Left lung (tissue), 10 donors: Measurements from ENCODE around the gene FGGY. TPM values are rescaled to one million over a fixed set of nuclear protein-coding genes. Genes with fewer than 3 reads are reported as not detected.
"Not testable (repeated sequence)": the region's sequence is repeated elsewhere in the genome, so short reads cannot be mapped to it uniquely, and the experiment has no call there.

Experiments
- ATAC-seq: fragments of 200-7000 bp; cut with Tn5 transposase; one replicate; pipeline ENCODE4 v1.9.1; 2020; ENCODE audit warnings: moderate library complexity
- DNase-seq, 4 donors: peaks; one replicate each; pipeline ENCODE4 v3.0.0-alpha.2; 2013 to 2020
- H3K27ac ChIP-seq, 2 donors: fragments of 200-600 bp; sonication (generic) in 1 of 2; one replicate each; pipeline versions ENCODE4 v1.5.0 to v1.8.0; 2020 to 2021
- H3K27me3 ChIP-seq, 2 donors: fragments of 200-600 bp; sonication (generic) in 1 of 2; one replicate each; pipeline versions ENCODE4 v1.5.0 to v1.8.0; 2020 to 2021
- H3K36me3 ChIP-seq, 2 donors: fragments of 200-600 bp; sonication (generic) in 1 of 2; one replicate each; pipeline versions ENCODE4 v1.5.0 to v1.8.0; 2020 to 2021
- H3K4me1 ChIP-seq, 2 donors: fragments of 200-600 bp; one replicate each; pipeline ENCODE4 v1.8.0; 2021
- H3K4me3 ChIP-seq, 2 donors: fragments of 200-600 bp; sonication (generic) in 1 of 2; one replicate each; pipeline versions ENCODE4 v1.5.0 to v1.8.0; 2020 to 2021; ENCODE audit warnings: mild to moderate bottlenecking in 1 of 2
- H3K9me3 ChIP-seq, 2 donors: fragments of 200-600 bp; sonication (generic) in 1 of 2; one replicate each; pipeline versions ENCODE4 v1.5.0 to v1.8.0; 2020 to 2021
- CTCF ChIP-seq, 2 donors: fragments of 200-600 bp; sonication (generic) in 1 of 2; IDR thresholded peaks; one replicate each; pipeline versions ENCODE4 v1.5.0 to v1.8.0; 2021; ENCODE audit warnings: antibody characterized with exemption in 2 of 2
- intact Hi-C, 2 donors: fragments of 100-400 bp; cut with DNase I; formaldehyde crosslinking; loops; one replicate each; pipeline versions ENCODE4 v1.11.2 to v1.14.2; 2022
- polyA plus RNA-seq, 6 donors: library from polyadenylated mRNA; unstranded; fragments of 120-200 nt; gene quantifications; one replicate each; pipeline ENCODE4 v1.2.1, GENCODE V29; 2013; ENCODE audit not compliant: insufficient read length in 6 of 6
- total RNA-seq, 2 donors: library from RNA; stranded (reverse); fragmentation: NEBNext Ultra II Directional; extraction: Animal tissue kit (Norgen Biotek cat#: 25700); gene quantifications; one replicate each; pipeline ENCODE4 v1.2.1, GENCODE V29; 2021
- donor health status: DM: no; HTN: yes; CAD: no.
- donor health status: DM: no; HTN: no; CAD: no.

FGGY gene
- total and polyA plus RNA-seq, 8 donors: 13.5 to 22.7 (median 18.4) TPM

DNA sequence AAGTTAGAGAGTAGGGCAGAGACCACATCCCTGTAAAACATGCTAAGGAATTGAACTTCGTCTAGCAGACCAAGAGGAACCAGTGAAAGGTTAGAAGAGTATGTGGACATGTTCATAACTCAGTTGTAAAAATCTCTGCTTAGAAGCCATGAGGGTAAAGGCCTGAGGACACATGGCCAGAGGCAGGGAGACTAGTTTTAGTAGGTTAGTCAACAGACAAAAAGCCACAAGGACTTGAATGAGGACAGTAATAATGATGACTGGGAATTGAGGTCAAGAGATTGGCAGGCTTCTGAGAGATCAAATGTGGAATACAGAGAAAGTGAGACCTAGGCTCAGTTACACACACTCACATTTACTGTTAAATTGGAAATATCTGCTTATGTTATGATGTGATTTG, 312.4 kb downstream of the FGGY start:
- no peaks in the 10 kb centered on the region for H3K27me3 ChIP-seq
- H3K36me3 ChIP-seq: no peaks in the 10 kb centered on the region
- no peak overlapping the region for H3K4me3 ChIP-seq
- no peaks in the 10 kb centered on the region for H3K9me3 ChIP-seq
- H3K27ac ChIP-seq: no peak overlapping the region
- no peak for DNase-seq
- TF ChIP-seq CTCF (IDR thresholded peaks at IDR 0.05): no peak
- H3K4me1 ChIP-seq: no peaks in the 10 kb centered on the region
- no peak for ATAC-seq
- intact Hi-C loops: no loop called here

GRCh38 chr1:59610499-59610898, 313.6 kb downstream of the FGGY start:
- H3K27ac ChIP-seq, intact Hi-C loops, H3K27me3 ChIP-seq, H3K4me1 ChIP-seq, ATAC-seq, H3K4me3 ChIP-seq, DNase-seq, H3K36me3 ChIP-seq, H3K9me3 ChIP-seq: not testable (repeated sequence)

- no peak overlapping the region for H3K27ac ChIP-seq
- intact Hi-C loops: no loop called here
- H3K27me3 ChIP-seq: no peaks in the 10 kb centered on the region
- no peak for DNase-seq
- TF ChIP-seq CTCF (IDR thresholded peaks at IDR 0.05): no peak
- H3K4me1 ChIP-seq: no peaks in the 10 kb centered on the region
- H3K9me3 ChIP-seq: no peaks in the 10 kb centered on the region
- H3K4me3 ChIP-seq: no peak overlapping the region
- H3K36me3 ChIP-seq: no peaks in the 10 kb centered on the region
- no peak for ATAC-seq
Measured at GRCh38 chr1:59617434-59617833, 320.5 kb downstream of the FGGY start.

GRCh38 chr1:59619557-59619956, 322.7 kb downstream of the FGGY start:
- Histone ChIP-seq H3K4me1 (no peaks in the 10 kb centered on the region), H3K36me3 (no peaks in the 10 kb centered on the region), H3K4me3 (no peak overlapping the region), H3K9me3 (no peaks in the 10 kb centered on the region), H3K27me3 (no peaks in the 10 kb centered on the region), H3K27ac (no peak overlapping the region)
- intact Hi-C loops: no loop called here
- ATAC-seq: no peak
- no peak for TF ChIP-seq CTCF (IDR thresholded peaks at IDR 0.05)
- DNase-seq: no peak

DNA sequence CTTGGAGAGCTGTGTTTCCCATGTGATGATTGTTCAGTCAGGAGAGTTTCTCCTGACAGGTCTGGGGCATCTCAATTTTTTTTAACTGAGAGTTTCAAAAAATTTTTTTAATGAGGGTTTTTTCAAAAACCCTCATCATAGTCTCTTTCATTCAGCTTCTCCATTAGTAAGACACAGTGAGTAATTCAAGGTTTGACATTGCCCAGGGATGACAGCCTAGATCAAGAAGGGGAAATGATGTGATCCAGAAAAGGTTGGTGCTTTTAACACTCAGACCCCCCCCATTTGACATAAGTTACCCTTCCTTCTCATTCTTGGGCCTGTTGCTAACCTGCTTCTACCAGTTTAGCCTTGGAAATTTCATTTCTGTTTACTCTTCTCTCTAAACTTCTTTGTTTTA, 328.5 kb downstream of the FGGY start:
- peak; percentile 47 for ATAC-seq
- H3K4me3 ChIP-seq: no peak overlapping the region
- no peak for DNase-seq
- intact Hi-C loops: no loop called here
- no peak for TF ChIP-seq CTCF (IDR thresholded peaks at IDR 0.05)
- no peaks in the 10 kb centered on the region for H3K36me3 ChIP-seq
- H3K27ac ChIP-seq: no peak overlapping the region
- no peaks in the 10 kb centered on the region for H3K9me3 ChIP-seq
- H3K27me3 ChIP-seq: no peaks in the 10 kb centered on the region
- H3K4me1 ChIP-seq: no peaks in the 10 kb centered on the region

- Histone ChIP-seq H3K4me1 (no peaks in the 10 kb centered on the region), H3K4me3 (no peak overlapping the region), H3K36me3 (no peaks in the 10 kb centered on the region), H3K27me3 (no peaks in the 10 kb centered on the region), H3K9me3 (no peaks in the 10 kb centered on the region), H3K27ac (no peak overlapping the region)
- DNase-seq (no peak), ATAC-seq (no peak)
- intact Hi-C loops: no loop called here
- TF ChIP-seq CTCF (IDR thresholded peaks at IDR 0.05): no peak
Measured at GRCh38 chr1:59631561-59632255, 334.8 kb downstream of the FGGY start.
